ENCODE data around the gene PIP4K2A.

DNA sequence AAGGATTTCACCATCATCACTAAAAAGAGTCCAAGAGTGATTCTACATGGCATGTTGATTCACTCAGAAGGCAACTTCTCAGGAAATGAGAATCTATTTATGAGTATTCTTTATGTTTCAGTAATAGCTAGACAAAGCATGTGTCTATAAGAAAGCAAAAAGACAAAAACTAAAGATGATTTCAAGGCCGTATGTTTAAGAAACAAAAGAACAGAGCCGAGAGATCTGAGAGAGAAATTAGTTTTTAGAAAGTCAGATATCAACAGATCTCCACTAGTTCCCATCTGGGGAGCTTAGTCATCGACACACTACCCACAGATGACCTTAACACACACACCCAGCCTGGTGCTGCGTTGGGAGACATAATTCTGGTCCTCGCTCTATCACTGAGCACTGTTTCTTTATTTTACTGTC lies 21.0 kb downstream of the PIP4K2A start:
- TF ChIP-seq POLR2A (IDR thresholded peaks at IDR 0.05) = no peak
- TF ChIP-seq, protein P1, sequence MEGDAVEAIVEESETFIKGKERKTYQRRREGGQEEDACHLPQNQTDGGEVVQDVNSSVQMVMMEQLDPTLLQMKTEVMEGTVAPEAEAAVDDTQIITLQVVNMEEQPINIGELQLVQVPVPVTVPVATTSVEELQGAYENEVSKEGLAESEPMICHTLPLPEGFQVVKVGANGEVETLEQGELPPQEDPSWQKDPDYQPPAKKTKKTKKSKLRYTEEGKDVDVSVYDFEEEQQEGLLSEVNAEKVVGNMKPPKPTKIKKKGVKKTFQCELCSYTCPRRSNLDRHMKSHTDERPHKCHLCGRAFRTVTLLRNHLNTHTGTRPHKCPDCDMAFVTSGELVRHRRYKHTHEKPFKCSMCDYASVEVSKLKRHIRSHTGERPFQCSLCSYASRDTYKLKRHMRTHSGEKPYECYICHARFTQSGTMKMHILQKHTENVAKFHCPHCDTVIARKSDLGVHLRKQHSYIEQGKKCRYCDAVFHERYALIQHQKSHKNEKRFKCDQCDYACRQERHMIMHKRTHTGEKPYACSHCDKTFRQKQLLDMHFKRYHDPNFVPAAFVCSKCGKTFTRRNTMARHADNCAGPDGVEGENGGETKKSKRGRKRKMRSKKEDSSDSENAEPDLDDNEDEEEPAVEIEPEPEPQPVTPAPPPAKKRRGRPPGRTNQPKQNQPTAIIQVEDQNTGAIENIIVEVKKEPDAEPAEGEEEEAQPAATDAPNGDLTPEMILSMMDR (IDR thresholded peaks at IDR 0.05) = no peak

Data from body of pancreas (tissue), 4 donors.